ENCODE results near the gene ZRANB1. TPM values are rescaled to one million over a fixed set of nuclear protein-coding genes. Genes with fewer than 3 reads are reported as not detected.

The ZRANB1 gene
- total and polyA plus RNA-seq, 2 experiments from 2014 or later = 4.2 to 26.7 TPM

DNA sequence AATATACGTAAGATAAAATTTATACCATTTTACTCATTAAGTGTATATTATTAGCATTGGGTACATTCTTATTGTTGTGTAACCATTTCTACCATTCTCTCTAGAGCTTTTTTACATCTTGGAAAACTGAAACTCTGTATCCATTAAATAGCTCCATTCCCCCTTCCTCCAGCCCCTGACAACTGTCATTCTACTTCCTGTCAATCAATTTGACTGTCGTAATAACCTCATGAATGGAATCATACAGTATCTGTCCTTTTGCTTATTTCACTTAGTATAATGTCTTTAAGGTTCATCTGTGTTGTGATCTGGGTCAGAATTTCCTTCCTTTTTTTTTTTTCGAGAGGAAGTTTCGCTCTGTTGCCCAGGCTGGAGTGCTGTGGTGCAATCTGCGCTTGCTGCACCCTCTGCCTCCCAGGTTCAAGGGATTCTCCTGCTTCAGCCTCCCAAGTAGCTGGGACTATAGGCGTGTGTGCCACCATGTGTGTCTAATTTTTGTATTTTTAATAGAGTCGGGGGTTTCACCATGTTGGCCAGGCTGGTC, 15.6 kb downstream of the ZRANB1 start (continued):
- TF ChIP-seq, protein P1, sequence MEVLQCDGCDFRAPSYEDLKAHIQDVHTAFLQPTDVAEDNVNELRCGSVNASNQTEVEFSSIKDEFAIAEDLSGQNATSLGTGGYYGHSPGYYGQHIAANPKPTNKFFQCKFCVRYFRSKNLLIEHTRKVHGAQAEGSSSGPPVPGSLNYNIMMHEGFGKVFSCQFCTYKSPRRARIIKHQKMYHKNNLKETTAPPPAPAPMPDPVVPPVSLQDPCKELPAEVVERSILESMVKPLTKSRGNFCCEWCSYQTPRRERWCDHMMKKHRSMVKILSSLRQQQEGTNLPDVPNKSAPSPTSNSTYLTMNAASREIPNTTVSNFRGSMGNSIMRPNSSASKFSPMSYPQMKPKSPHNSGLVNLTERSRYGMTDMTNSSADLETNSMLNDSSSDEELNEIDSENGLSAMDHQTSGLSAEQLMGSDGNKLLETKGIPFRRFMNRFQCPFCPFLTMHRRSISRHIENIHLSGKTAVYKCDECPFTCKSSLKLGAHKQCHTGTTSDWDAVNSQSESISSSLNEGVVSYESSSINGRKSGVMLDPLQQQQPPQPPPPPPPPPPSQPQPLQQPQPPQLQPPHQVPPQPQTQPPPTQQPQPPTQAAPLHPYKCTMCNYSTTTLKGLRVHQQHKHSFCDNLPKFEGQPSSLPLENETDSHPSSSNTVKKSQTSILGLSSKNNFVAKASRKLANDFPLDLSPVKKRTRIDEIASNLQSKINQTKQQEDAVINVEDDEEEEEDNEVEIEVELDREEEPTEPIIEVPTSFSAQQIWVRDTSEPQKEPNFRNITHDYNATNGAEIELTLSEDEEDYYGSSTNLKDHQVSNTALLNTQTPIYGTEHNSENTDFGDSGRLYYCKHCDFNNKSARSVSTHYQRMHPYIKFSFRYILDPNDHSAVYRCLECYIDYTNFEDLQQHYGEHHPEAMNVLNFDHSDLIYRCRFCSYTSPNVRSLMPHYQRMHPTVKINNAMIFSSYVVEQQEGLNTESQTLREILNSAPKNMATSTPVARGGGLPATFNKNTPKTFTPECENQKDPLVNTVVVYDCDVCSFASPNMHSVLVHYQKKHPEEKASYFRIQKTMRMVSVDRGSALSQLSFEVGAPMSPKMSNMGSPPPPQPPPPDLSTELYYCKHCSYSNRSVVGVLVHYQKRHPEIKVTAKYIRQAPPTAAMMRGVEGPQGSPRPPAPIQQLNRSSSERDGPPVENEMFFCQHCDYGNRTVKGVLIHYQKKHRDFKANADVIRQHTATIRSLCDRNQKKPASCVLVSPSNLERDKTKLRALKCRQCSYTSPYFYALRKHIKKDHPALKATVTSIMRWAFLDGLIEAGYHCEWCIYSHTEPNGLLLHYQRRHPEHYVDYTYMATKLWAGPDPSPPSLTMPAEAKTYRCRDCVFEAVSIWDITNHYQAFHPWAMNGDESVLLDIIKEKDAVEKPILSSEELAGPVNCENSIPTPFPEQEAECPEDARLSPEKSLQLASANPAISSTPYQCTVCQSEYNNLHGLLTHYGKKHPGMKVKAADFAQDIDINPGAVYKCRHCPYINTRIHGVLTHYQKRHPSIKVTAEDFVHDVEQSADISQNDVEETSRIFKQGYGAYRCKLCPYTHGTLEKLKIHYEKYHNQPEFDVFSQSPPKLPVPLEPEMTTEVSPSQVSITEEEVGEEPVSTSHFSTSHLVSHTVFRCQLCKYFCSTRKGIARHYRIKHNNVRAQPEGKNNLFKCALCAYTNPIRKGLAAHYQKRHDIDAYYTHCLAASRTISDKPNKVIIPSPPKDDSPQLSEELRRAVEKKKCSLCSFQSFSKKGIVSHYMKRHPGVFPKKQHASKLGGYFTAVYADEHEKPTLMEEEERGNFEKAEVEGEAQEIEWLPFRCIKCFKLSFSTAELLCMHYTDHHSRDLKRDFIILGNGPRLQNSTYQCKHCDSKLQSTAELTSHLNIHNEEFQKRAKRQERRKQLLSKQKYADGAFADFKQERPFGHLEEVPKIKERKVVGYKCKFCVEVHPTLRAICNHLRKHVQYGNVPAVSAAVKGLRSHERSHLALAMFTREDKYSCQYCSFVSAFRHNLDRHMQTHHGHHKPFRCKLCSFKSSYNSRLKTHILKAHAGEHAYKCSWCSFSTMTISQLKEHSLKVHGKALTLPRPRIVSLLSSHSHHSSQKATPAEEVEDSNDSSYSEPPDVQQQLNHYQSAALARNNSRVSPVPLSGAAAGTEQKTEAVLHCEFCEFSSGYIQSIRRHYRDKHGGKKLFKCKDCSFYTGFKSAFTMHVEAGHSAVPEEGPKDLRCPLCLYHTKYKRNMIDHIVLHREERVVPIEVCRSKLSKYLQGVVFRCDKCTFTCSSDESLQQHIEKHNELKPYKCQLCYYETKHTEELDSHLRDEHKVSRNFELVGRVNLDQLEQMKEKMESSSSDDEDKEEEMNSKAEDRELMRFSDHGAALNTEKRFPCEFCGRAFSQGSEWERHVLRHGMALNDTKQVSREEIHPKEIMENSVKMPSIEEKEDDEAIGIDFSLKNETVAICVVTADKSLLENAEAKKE (CRISPR knock-in tag; IDR thresholded peaks at IDR 0.05) = no peak
- TF ChIP-seq CREB1 (CRISPR knock-in tag; IDR thresholded peaks at IDR 0.05; ENCODE audit: low read depth) (no peak), EZH2 (IDR thresholded peaks at IDR 0.05; ENCODE audit: low read depth, unreplicated experiment) (no peak)

GRCh38 chr10:124959564-124959963, 17.6 kb downstream of the ZRANB1 start:
- H3K27ac Mint-ChIP-seq = no peak overlapping the region
- TF ChIP-seq, protein P1 (CRISPR knock-in tag; IDR thresholded peaks at IDR 0.05) = no peak
- TF ChIP-seq, protein P2, sequence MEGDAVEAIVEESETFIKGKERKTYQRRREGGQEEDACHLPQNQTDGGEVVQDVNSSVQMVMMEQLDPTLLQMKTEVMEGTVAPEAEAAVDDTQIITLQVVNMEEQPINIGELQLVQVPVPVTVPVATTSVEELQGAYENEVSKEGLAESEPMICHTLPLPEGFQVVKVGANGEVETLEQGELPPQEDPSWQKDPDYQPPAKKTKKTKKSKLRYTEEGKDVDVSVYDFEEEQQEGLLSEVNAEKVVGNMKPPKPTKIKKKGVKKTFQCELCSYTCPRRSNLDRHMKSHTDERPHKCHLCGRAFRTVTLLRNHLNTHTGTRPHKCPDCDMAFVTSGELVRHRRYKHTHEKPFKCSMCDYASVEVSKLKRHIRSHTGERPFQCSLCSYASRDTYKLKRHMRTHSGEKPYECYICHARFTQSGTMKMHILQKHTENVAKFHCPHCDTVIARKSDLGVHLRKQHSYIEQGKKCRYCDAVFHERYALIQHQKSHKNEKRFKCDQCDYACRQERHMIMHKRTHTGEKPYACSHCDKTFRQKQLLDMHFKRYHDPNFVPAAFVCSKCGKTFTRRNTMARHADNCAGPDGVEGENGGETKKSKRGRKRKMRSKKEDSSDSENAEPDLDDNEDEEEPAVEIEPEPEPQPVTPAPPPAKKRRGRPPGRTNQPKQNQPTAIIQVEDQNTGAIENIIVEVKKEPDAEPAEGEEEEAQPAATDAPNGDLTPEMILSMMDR (conservative IDR thresholded peaks at IDR 0.05; ENCODE audit: low read depth in 2 of 2) = no peak
- TF ChIP-seq CREB1 (CRISPR knock-in tag; IDR thresholded peaks at IDR 0.05; ENCODE audit: low read depth) (no peak), ZNF114 (CRISPR knock-in tag; IDR thresholded peaks at IDR 0.05) (no peak), JUNB (IDR thresholded peaks at IDR 0.05; ENCODE audit: unreplicated experiment) (no peak), ZNF331 (CRISPR knock-in tag; IDR thresholded peaks at IDR 0.05; ENCODE audit: low read depth) (no peak), EZH2 (IDR thresholded peaks at IDR 0.05; ENCODE audit: low read depth, unreplicated experiment) (no peak)

More at GRCh38 chr10:124959564-124959963, 17.6 kb downstream of the ZRANB1 start:
- Mint-ChIP-seq H3K9me3 (no peaks in the 10 kb centered on the region), H3K36me3 (ENCODE audit: low read depth) (no peaks in the 10 kb centered on the region), H3K4me1 (peaks cover 25% of the 10 kb centered on the region), H3K27me3 (ENCODE audit: insufficient read depth, low read depth, poor library complexity) (peaks cover 2% of the 10 kb centered on the region), H3K4me3 (no peak overlapping the region)
- Histone ChIP-seq H3K79me2 (replicated peaks; ENCODE audit: insufficient read depth) (peaks cover 93% of the 10 kb centered on the region), H3K9me2 (ENCODE audit: insufficient read depth) (no peaks in the 10 kb centered on the region), H3F3A (replicated peaks; ENCODE audit: low read depth) (no peaks in the 10 kb centered on the region), H3K27me3 (ENCODE audit: insufficient read depth) (no peaks in the 10 kb centered on the region), H3K4me3 (no peak overlapping the region), H3K4me1 (ENCODE audit: insufficient read depth) (peaks cover 6% of the 10 kb centered on the region; the same call in 1 of the 2 replicates), H3K4me2 (no peak overlapping the region), H3K36me3 (ENCODE audit: insufficient read depth) (no peaks in the 10 kb centered on the region), H4K20me1 (replicated peaks; ENCODE audit: insufficient read depth) (peaks cover 47% of the 10 kb centered on the region), H3K27ac (ENCODE audit: low read depth) (no peak overlapping the region), H2AFZ (no peak overlapping the region)
- ATAC-seq (peak; percentile 73), DNase-seq (ENCODE audit: low spot score) (peak; percentile 27)
